ENCODE data around the gene PAFAH2. TPM values are rescaled to one million over a fixed set of nuclear protein-coding genes. Genes with fewer than 3 reads are reported as not detected.

PAFAH2 gene
- total and polyA plus RNA-seq, 4 donors, result 9.0 to 13.8 (median 10.8) TPM

GRCh38 chr1:25985171-25985570 lies 12.7 kb downstream of the PAFAH2 start:
- H3K36me3 ChIP-seq (ENCODE audit: control insufficient read depth in 4 of 4, insufficient read depth in 3 of 4, low read depth in 1 of 4, low read length in 3 of 4), result peaks cover 7 to 54% (median 26%) of the 10 kb centered on the region in 4 donors
- no peak overlapping the region for H3K27ac ChIP-seq (ENCODE audit: low read depth in 1 of 2, low read length in 2 of 2)
- H3K4me1 ChIP-seq (ENCODE audit: control insufficient read depth in 4 of 4, insufficient read depth in 4 of 4, low read length in 3 of 4), result no peaks in the 10 kb centered on the region
- TF ChIP-seq, protein P1, sequence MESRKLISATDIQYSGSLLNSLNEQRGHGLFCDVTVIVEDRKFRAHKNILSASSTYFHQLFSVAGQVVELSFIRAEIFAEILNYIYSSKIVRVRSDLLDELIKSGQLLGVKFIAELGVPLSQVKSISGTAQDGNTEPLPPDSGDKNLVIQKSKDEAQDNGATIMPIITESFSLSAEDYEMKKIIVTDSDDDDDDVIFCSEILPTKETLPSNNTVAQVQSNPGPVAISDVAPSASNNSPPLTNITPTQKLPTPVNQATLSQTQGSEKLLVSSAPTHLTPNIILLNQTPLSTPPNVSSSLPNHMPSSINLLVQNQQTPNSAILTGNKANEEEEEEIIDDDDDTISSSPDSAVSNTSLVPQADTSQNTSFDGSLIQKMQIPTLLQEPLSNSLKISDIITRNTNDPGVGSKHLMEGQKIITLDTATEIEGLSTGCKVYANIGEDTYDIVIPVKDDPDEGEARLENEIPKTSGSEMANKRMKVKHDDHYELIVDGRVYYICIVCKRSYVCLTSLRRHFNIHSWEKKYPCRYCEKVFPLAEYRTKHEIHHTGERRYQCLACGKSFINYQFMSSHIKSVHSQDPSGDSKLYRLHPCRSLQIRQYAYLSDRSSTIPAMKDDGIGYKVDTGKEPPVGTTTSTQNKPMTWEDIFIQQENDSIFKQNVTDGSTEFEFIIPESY (IDR thresholded peaks at IDR 0.05), result no peak
- TF ChIP-seq SP1 (IDR thresholded peaks at IDR 0.05) (no peak), REST (IDR thresholded peaks at IDR 0.05) (no peak), TAF1 (conservative IDR thresholded peaks at IDR 0.05) (no peak), EGR1 (IDR thresholded peaks at IDR 0.05; ENCODE audit: low read depth in 2 of 2) (no peak), RXRA (IDR thresholded peaks at IDR 0.05) (no peak), MAX (IDR thresholded peaks at IDR 0.05) (no peak), NR2F2 (IDR thresholded peaks at IDR 0.05) (no peak), HNF4G (IDR thresholded peaks at IDR 0.05) (no peak), HNF4A (conservative IDR thresholded peaks at IDR 0.05) (no peak), RAD21 (IDR thresholded peaks at IDR 0.05) (no peak), FOXA2 (IDR thresholded peaks at IDR 0.05) (no peak), FOXA1 (IDR thresholded peaks at IDR 0.05) (no peak), YY1 (IDR thresholded peaks at IDR 0.05) (no peak), JUND (IDR thresholded peaks at IDR 0.05) (no peak)
- TF ChIP-seq, protein P2, sequence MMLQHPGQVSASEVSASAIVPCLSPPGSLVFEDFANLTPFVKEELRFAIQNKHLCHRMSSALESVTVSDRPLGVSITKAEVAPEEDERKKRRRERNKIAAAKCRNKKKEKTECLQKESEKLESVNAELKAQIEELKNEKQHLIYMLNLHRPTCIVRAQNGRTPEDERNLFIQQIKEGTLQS (IDR thresholded peaks at IDR 0.05), result no peak
- TF ChIP-seq, protein P3, sequence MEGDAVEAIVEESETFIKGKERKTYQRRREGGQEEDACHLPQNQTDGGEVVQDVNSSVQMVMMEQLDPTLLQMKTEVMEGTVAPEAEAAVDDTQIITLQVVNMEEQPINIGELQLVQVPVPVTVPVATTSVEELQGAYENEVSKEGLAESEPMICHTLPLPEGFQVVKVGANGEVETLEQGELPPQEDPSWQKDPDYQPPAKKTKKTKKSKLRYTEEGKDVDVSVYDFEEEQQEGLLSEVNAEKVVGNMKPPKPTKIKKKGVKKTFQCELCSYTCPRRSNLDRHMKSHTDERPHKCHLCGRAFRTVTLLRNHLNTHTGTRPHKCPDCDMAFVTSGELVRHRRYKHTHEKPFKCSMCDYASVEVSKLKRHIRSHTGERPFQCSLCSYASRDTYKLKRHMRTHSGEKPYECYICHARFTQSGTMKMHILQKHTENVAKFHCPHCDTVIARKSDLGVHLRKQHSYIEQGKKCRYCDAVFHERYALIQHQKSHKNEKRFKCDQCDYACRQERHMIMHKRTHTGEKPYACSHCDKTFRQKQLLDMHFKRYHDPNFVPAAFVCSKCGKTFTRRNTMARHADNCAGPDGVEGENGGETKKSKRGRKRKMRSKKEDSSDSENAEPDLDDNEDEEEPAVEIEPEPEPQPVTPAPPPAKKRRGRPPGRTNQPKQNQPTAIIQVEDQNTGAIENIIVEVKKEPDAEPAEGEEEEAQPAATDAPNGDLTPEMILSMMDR (IDR thresholded peaks at IDR 0.05; ENCODE audit: low read depth, low read length, missing input control), result no peak
- no peaks in the 10 kb centered on the region for H3K27me3 ChIP-seq (ENCODE audit: control insufficient read depth in 4 of 4, insufficient read depth in 4 of 4, low read length in 3 of 4)
- no peak for DNase-seq (ENCODE audit: low spot score)
- H3K9ac ChIP-seq (ENCODE audit: low read depth in 1 of 2, low read length in 2 of 2), result no peak overlapping the region
- H3K9me3 ChIP-seq (ENCODE audit: control insufficient read depth in 4 of 4, low read length in 3 of 4), result no peaks in the 10 kb centered on the region
- 91% methylated on average over 1 of the region's 1 CpG for whole genome bisulfite sequencing
- no peak overlapping the region for H3K4me3 ChIP-seq (ENCODE audit: low read depth in 1 of 3, low read length in 3 of 3)

DNA sequence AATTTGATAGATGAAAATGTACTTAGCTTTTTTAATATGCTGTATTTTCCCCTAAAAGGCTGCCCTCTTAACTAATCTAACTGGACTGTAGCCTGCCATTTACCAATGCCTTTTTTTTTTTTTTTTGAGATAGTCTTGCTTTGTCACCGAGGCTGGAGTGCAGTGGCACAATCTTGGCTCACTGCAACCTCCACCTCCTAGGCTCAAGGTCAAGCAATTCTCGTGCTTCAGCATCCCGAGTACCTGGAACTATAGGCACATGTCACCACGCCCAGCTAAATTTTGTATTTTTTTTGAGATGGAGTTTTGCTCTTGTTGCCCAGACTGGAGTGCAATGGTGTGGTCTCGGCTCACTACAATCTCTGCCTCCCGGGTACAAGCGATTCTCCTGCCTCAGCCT lies 18.7 kb downstream of the PAFAH2 start:
- Histone ChIP-seq H3K27me3 (ENCODE audit: control insufficient read depth in 4 of 4, insufficient read depth in 4 of 4, low read length in 3 of 4) (no peaks in the 10 kb centered on the region), H3K4me3 (ENCODE audit: low read depth in 1 of 3, low read length in 3 of 3) (no peak overlapping the region), H3K27ac (ENCODE audit: low read depth in 1 of 2, low read length in 2 of 2) (no peak overlapping the region), H3K4me1 (ENCODE audit: control insufficient read depth in 4 of 4, insufficient read depth in 4 of 4, low read length in 3 of 4) (no peaks in the 10 kb centered on the region), H3K36me3 (ENCODE audit: control insufficient read depth in 4 of 4, insufficient read depth in 3 of 4, low read depth in 1 of 4, low read length in 3 of 4) (peaks cover 13 to 59% (median 38%) of the 10 kb centered on the region in 4 donors), H3K9ac (ENCODE audit: low read depth in 1 of 2, low read length in 2 of 2) (no peak overlapping the region), H3K9me3 (ENCODE audit: control insufficient read depth in 4 of 4, low read length in 3 of 4) (no peaks in the 10 kb centered on the region)
- WGBS, result 80% methylated on average over 7 of the region's 7 CpGs
- DNase-seq (ENCODE audit: low spot score), result no peak
- TF ChIP-seq, protein P1 (IDR thresholded peaks at IDR 0.05), result no peak
- TF ChIP-seq NR2F2 (IDR thresholded peaks at IDR 0.05) (no peak), HNF4G (IDR thresholded peaks at IDR 0.05) (no peak), GABPA (IDR thresholded peaks at IDR 0.05 in 1 of 2, conservative IDR thresholded peaks at IDR 0.05 in 1 of 2) (no peak), MAX (IDR thresholded peaks at IDR 0.05) (no peak), FOXA1 (IDR thresholded peaks at IDR 0.05) (no peak), RAD21 (IDR thresholded peaks at IDR 0.05) (no peak), YY1 (IDR thresholded peaks at IDR 0.05) (no peak), HNF4A (conservative IDR thresholded peaks at IDR 0.05) (no peak), JUND (IDR thresholded peaks at IDR 0.05) (no peak), EGR1 (IDR thresholded peaks at IDR 0.05; ENCODE audit: low read depth in 2 of 2) (no peak)
- TF ChIP-seq, protein P3 (IDR thresholded peaks at IDR 0.05; ENCODE audit: low read depth, low read length, missing input control), result no peak
- TF ChIP-seq, protein P2 (IDR thresholded peaks at IDR 0.05), result no peak

Measured in liver (tissue), 9 donors.